ENCODE data around the gene SCAMP2.

DNA sequence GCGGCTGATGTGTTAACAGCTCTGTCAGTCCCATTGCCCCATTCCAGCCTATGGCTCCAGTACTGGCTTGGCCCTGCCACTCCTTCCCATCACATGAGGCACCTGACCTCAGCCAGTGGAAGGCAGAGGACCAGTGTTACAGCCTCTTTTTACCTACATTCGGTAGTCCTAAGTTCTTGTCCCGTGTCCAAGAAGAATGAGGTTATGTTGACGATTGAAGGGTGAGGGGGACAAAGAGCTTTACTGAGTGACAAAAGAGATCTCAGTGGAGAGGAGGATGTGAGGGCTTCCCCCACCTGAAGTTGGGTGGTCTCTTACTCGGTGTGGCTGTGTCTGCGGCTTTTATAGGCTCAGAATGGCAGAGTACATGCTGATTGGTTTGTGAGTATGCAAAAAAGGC is 9.4 kb upstream of the SCAMP2 start:
- TF ChIP-seq JUN (CRISPR knock-in tag; IDR thresholded peaks at IDR 0.05) = no peak
- TF ChIP-seq, protein P1, sequence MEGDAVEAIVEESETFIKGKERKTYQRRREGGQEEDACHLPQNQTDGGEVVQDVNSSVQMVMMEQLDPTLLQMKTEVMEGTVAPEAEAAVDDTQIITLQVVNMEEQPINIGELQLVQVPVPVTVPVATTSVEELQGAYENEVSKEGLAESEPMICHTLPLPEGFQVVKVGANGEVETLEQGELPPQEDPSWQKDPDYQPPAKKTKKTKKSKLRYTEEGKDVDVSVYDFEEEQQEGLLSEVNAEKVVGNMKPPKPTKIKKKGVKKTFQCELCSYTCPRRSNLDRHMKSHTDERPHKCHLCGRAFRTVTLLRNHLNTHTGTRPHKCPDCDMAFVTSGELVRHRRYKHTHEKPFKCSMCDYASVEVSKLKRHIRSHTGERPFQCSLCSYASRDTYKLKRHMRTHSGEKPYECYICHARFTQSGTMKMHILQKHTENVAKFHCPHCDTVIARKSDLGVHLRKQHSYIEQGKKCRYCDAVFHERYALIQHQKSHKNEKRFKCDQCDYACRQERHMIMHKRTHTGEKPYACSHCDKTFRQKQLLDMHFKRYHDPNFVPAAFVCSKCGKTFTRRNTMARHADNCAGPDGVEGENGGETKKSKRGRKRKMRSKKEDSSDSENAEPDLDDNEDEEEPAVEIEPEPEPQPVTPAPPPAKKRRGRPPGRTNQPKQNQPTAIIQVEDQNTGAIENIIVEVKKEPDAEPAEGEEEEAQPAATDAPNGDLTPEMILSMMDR (IDR thresholded peaks at IDR 0.05) = no peak
- no peak for TF ChIP-seq ETV6 (CRISPR knock-in tag; IDR thresholded peaks at IDR 0.05)
- no peak for TF ChIP-seq TEAD4 (CRISPR knock-in tag; IDR thresholded peaks at IDR 0.05)
- TF ChIP-seq, protein P2, sequence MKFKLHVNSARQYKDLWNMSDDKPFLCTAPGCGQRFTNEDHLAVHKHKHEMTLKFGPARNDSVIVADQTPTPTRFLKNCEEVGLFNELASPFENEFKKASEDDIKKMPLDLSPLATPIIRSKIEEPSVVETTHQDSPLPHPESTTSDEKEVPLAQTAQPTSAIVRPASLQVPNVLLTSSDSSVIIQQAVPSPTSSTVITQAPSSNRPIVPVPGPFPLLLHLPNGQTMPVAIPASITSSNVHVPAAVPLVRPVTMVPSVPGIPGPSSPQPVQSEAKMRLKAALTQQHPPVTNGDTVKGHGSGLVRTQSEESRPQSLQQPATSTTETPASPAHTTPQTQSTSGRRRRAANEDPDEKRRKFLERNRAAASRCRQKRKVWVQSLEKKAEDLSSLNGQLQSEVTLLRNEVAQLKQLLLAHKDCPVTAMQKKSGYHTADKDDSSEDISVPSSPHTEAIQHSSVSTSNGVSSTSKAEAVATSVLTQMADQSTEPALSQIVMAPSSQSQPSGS (CRISPR knock-in tag; IDR thresholded peaks at IDR 0.05; ENCODE audit: borderline replicate concordance, low read depth) = no peak
- no peak for TF ChIP-seq CBFB (CRISPR knock-in tag; IDR thresholded peaks at IDR 0.05; ENCODE audit: low read depth)
- TF ChIP-seq, protein P3, sequence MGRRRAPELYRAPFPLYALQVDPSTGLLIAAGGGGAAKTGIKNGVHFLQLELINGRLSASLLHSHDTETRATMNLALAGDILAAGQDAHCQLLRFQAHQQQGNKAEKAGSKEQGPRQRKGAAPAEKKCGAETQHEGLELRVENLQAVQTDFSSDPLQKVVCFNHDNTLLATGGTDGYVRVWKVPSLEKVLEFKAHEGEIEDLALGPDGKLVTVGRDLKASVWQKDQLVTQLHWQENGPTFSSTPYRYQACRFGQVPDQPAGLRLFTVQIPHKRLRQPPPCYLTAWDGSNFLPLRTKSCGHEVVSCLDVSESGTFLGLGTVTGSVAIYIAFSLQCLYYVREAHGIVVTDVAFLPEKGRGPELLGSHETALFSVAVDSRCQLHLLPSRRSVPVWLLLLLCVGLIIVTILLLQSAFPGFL (CRISPR knock-in tag; IDR thresholded peaks at IDR 0.05; ENCODE audit: borderline replicate concordance) = no peak
- no peak for TF ChIP-seq ESRRA (CRISPR knock-in tag; IDR thresholded peaks at IDR 0.05; ENCODE audit: borderline replicate concordance)
- TF ChIP-seq, protein P4, sequence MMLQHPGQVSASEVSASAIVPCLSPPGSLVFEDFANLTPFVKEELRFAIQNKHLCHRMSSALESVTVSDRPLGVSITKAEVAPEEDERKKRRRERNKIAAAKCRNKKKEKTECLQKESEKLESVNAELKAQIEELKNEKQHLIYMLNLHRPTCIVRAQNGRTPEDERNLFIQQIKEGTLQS (CRISPR knock-in tag; conservative IDR thresholded peaks at IDR 0.05) = no peak
- TF ChIP-seq, protein P5, sequence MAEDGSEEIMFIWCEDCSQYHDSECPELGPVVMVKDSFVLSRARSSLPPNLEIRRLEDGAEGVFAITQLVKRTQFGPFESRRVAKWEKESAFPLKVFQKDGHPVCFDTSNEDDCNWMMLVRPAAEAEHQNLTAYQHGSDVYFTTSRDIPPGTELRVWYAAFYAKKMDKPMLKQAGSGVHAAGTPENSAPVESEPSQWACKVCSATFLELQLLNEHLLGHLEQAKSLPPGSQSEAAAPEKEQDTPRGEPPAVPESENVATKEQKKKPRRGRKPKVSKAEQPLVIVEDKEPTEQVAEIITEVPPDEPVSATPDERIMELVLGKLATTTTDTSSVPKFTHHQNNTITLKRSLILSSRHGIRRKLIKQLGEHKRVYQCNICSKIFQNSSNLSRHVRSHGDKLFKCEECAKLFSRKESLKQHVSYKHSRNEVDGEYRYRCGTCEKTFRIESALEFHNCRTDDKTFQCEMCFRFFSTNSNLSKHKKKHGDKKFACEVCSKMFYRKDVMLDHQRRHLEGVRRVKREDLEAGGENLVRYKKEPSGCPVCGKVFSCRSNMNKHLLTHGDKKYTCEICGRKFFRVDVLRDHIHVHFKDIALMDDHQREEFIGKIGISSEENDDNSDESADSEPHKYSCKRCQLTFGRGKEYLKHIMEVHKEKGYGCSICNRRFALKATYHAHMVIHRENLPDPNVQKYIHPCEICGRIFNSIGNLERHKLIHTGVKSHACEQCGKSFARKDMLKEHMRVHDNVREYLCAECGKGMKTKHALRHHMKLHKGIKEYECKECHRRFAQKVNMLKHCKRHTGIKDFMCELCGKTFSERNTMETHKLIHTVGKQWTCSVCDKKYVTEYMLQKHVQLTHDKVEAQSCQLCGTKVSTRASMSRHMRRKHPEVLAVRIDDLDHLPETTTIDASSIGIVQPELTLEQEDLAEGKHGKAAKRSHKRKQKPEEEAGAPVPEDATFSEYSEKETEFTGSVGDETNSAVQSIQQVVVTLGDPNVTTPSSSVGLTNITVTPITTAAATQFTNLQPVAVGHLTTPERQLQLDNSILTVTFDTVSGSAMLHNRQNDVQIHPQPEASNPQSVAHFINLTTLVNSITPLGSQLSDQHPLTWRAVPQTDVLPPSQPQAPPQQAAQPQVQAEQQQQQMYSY (CRISPR knock-in tag; IDR thresholded peaks at IDR 0.05) = no peak
- TF ChIP-seq, protein P6, sequence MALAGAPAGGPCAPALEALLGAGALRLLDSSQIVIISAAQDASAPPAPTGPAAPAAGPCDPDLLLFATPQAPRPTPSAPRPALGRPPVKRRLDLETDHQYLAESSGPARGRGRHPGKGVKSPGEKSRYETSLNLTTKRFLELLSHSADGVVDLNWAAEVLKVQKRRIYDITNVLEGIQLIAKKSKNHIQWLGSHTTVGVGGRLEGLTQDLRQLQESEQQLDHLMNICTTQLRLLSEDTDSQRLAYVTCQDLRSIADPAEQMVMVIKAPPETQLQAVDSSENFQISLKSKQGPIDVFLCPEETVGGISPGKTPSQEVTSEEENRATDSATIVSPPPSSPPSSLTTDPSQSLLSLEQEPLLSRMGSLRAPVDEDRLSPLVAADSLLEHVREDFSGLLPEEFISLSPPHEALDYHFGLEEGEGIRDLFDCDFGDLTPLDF (CRISPR knock-in tag; IDR thresholded peaks at IDR 0.05) = no peak
- TF ChIP-seq, protein P7, sequence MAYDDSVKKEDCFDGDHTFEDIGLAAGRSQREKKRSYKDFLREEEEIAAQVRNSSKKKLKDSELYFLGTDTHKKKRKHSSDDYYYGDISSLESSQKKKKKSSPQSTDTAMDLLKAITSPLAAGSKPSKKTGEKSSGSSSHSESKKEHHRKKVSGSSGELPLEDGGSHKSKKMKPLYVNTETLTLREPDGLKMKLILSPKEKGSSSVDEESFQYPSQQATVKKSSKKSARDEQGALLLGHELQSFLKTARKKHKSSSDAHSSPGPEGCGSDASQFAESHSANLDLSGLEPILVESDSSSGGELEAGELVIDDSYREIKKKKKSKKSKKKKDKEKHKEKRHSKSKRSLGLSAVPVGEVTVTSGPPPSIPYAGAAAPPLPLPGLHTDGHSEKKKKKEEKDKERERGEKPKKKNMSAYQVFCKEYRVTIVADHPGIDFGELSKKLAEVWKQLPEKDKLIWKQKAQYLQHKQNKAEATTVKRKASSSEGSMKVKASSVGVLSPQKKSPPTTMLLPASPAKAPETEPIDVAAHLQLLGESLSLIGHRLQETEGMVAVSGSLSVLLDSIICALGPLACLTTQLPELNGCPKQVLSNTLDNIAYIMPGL (CRISPR knock-in tag; IDR thresholded peaks at IDR 0.05) = no peak
- TF ChIP-seq, protein P8, sequence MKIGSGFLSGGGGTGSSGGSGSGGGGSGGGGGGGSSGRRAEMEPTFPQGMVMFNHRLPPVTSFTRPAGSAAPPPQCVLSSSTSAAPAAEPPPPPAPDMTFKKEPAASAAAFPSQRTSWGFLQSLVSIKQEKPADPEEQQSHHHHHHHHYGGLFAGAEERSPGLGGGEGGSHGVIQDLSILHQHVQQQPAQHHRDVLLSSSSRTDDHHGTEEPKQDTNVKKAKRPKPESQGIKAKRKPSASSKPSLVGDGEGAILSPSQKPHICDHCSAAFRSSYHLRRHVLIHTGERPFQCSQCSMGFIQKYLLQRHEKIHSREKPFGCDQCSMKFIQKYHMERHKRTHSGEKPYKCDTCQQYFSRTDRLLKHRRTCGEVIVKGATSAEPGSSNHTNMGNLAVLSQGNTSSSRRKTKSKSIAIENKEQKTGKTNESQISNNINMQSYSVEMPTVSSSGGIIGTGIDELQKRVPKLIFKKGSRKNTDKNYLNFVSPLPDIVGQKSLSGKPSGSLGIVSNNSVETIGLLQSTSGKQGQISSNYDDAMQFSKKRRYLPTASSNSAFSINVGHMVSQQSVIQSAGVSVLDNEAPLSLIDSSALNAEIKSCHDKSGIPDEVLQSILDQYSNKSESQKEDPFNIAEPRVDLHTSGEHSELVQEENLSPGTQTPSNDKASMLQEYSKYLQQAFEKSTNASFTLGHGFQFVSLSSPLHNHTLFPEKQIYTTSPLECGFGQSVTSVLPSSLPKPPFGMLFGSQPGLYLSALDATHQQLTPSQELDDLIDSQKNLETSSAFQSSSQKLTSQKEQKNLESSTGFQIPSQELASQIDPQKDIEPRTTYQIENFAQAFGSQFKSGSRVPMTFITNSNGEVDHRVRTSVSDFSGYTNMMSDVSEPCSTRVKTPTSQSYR (CRISPR knock-in tag; IDR thresholded peaks at IDR 0.05) = no peak

All from WTC11 (cell line).